ENCODE measurements around the gene PNP. TPM values are rescaled to one million over a fixed set of nuclear protein-coding genes. Genes with fewer than 3 reads are reported as not detected.
"Not testable (repeated sequence)": the region's sequence is repeated elsewhere in the genome, so short reads cannot be mapped to it uniquely, and the experiment has no call there.

The PNP gene
- 100 to 1,000 TPM in 1 of 3 donors, 10 to 100 TPM in 2; 17.0 to 182 (median 41.7) TPM for polyA plus RNA-seq

GRCh38 chr14:20469242-20469889 lies at the start of gene PNP:
TSS of gene PNP (plus strand) at chr14:20469406. CDS start at chr14:20469525, 119 bp downstream.
- WGBS, 3 donors = 0% methylated on average over 40 of the region's 40 CpGs
- H3K27ac ChIP-seq (ENCODE audit: low read depth, low read length) = peak within 1 kb of the TSS; percentile 29

- WGBS, 3 donors = 39 to 89% (median 53%) methylated on average over 1 of the region's 1 CpG
- no peak overlapping the region for H3K27ac ChIP-seq (ENCODE audit: low read depth, low read length)
Measured at GRCh38 chr14:20419419-20419818, 49.8 kb upstream of the PNP start.

GRCh38 chr14:20421267-20421666 lies 47.9 kb upstream of the PNP start:
- H3K27ac ChIP-seq (ENCODE audit: low read depth, low read length) = no peak overlapping the region
- 58 to 63% (median 60%) methylated on average over 2 of the region's 2 CpGs for WGBS, 3 donors

GRCh38 chr14:20422886-20423285 lies 46.3 kb upstream of the PNP start:
- H3K27ac ChIP-seq (ENCODE audit: low read depth, low read length) = no peak overlapping the region
- WGBS, 3 donors = 34 to 67% (median 64%) methylated on average over 2 of the region's 2 CpGs

DNA sequence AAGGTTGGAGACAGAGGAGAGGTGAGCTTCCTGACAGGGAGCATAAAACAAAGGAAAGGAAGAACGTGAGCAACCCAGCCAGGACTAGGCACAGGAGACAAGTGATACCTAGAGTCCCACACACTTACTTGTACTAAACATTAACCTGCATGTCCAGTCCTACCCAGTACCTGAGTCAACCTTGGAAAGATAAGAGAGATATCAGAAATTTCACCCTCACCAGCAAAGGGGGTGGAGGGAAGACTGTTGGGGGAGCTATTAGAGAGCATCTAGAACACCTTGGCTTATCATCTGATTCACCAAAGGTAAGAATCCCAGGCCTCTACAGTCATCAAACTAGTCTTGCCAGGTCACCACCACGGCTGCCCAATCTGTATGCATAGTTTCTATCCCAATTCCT lies 44.4 kb upstream of the PNP start:
- H3K27ac ChIP-seq (ENCODE audit: low read depth, low read length) = no peak overlapping the region
- WGBS, 3 donors = 30 to 41% (median 38%) methylated on average over 2 of the region's 2 CpGs

DNA sequence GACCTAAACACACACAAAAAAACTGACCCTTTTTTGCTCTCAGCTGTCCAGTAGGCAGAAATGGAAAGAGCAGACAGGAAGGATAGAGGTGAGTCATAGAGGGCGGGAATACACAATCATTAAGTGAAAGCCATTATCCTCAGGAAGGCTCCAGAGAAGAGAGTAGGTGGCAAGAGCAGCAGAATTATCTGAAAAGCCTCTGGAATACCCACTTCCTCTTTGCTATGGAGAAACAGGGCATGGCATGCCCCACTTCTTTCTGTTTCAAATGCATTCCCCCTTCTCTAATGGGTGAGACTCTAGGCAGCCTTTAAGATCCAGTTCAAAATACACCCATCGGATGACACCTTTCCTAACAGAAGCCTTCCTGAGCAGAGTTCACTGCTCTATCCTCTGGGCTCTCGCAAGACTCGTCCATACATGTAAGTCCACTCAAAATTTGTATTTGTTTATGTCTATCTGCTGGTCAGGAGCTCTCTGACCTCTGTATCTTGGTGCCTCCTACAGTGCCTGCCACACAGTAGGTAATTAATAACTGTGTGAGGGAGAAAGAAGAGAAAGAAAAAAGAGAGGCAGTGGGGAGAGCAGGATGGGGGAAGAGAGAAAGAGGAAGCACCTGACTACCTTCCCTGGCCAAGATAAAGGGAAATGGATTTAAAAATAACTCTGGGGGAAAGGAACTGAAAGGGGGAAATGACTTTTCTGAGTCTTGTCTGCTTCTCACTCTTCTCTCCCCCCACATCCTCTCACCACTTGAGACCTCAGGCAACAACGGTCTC lies 41.8 kb upstream of the PNP start:
- WGBS, 3 donors = 35 to 73% (median 56%) methylated on average over 5 of the region's 5 CpGs
- H3K27ac ChIP-seq (ENCODE audit: low read depth, low read length) = peak overlapping the region; percentile 49

GRCh38 chr14:20428010-20428365 lies 41.2 kb upstream of the PNP start:
- H3K27ac ChIP-seq (ENCODE audit: low read depth, low read length) = peak overlapping the region; percentile 49
- 55 to 68% (median 58%) methylated on average over 5 of the region's 5 CpGs for WGBS, 3 donors

DNA sequence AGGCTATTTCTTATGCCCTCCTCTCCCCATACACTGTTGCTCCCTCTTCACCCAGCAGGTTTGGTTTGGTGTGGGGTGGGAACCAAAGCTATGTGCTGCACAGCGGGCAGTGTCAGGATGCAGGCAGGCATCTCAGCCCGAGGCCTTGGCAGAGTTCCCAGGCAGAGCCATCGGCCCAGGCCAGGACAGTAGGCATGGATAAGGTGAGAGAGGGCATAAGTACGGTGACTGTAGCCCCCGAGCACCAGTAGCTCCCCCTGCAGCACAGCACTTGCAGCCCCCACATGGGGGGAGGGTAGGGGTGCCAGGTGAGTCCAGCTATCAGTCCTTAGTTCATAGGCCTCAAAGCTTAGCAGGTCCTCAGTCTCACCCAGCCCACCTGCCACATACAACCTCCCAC lies 40.4 kb upstream of the PNP start:
- 43 to 58% (median 54%) methylated on average over 5 of the region's 5 CpGs for WGBS, 3 donors
- no peak overlapping the region for H3K27ac ChIP-seq (ENCODE audit: low read depth, low read length)

- WGBS, 3 donors = 61 to 75% (median 66%) methylated on average over 30 of the region's 30 CpGs
- no peak overlapping the region for H3K27ac ChIP-seq (ENCODE audit: low read depth, low read length)
Measured at GRCh38 chr14:20429801-20430669, 39.2 kb upstream of the PNP start.

DNA sequence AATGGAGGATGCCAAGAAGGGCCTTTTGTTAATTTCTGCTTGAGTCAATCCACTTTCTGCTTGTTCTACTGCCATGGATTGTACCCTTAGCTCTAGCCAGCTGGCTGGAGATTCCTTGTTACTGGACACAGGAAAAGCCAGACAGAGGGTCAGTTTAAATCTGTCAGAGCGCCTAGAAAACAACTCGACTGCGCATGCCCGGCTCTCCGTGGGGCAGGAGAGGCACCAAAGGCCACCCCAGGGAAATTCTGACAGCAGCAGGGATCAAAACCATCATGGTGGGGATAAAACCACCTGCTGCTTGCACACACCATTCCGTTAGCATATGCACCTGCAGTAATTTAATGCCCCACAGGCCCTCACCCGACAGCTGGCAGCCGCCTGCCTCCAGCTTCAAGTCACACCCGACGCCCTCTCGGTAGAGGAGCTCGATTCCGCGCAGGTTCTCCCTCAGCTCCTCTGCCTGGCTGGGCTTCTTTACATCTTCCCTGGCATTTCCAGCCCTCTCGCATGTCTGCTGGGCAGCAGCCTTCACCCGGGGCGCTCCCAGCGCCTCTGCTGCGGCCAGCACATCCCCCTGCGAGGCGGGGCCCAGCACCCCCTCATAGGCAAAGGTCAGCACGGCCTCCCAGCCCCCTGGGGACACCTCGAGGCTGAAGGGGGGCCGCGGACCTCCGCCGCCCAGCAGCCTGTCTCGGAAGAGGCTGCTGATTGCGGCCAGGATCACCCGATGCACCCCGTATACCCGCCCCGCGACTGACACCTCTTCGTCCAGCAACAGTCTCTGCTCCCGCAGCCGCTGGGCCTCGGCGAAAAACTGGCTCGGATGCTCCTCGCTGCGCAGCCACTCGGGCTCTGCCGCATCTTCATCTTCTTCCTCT lies 34.3 kb upstream of the PNP start:
- no peak overlapping the region for H3K27ac ChIP-seq (ENCODE audit: low read depth, low read length)
- 23 to 46% (median 36%) methylated on average over 44 of the region's 44 CpGs for WGBS, 3 donors

DNA sequence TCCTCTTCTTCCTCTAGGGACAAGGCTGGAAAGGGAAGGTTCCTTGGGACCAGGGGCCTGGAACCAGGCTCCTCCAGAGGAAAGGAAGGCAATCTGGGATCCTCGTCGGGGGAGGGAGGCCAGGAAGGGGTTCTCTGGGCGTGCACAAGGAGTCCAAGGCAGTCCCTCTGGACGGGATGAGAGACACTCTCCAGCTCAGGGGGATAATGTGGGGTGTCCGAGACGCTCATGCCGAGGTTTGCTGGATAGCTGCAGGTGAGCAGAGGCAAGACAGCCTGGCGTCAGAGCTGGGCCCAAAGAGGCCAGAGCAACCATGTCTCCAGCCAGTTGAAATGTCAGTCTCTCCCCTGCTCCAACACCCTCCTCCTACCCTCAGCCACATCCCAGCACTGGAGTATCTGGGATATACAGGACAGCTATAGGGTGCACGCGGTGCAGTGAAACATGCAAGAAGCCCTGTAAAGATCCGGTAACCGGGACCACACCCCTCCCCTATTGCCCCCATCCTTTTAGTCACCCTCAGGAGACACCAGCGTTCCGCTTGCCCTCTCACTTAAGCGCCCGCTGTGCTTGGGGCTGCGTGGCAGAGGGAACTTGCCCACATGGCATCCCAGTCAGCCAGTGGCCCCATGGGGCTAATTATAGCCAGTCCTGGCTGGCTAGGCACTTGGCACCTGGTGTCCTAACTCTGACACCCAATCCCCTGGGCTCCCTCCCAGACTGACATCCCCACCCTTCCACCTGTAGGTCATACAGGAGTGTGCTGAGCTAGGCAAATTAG lies 33.4 kb upstream of the PNP start, which contains the start of gene KLHL33:
Gene KLHL33, minus strand, starts transcription at position 585 of the 781 bp plus-strand sequence. Its CDS starts 355 bp downstream, at position 230.
- H3K27ac ChIP-seq (ENCODE audit: low read depth, low read length) = no peak within 1 kb of the TSS
- WGBS, 3 donors = 73 to 79% (median 74%) methylated on average over 17 of the region's 17 CpGs

GRCh38 chr14:20436363-20436755 lies 32.8 kb upstream of the PNP start:
- 87 to 90% (median 90%) methylated on average over 4 of the region's 4 CpGs for whole genome bisulfite sequencing, 3 donors
- H3K27ac ChIP-seq (ENCODE audit: low read depth, low read length) = no peak overlapping the region

GRCh38 chr14:20438664-20439063 lies 30.5 kb upstream of the PNP start:
- WGBS, 3 donors = 84 to 89% (median 85%) methylated on average over 7 of the region's 7 CpGs
- no peak overlapping the region for H3K27ac ChIP-seq (ENCODE audit: low read depth, low read length)

DNA sequence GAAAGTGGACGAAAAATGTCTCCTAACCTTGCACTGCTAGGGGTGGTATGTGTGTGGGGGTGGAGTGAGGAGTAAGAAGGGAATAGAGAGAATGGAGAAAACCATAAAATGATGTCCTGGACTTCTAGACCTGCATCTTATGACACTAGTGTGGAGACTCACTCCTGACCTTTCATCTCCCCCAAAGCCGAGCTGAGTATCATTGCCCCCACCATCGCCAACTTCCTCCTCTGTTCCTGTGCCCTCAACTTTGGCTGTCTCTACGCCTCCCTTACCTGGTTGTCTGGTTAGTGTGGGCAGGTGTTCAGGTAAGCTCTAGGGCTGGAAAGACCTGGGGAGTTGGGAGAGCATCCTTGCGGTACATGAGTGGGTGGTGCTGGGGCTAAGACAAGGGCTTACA lies 28.7 kb upstream of the PNP start:
- no peak overlapping the region for H3K27ac ChIP-seq (ENCODE audit: low read depth, low read length)
- WGBS, 3 donors = 75 to 85% (median 78%) methylated on average over 5 of the region's 5 CpGs

- WGBS, 3 donors = 53 to 75% (median 69%) methylated on average over 5 of the region's 5 CpGs
- H3K27ac ChIP-seq (ENCODE audit: low read depth, low read length) = no peak overlapping the region
Measured at GRCh38 chr14:20440882-20441281, 28.3 kb upstream of the PNP start.

DNA sequence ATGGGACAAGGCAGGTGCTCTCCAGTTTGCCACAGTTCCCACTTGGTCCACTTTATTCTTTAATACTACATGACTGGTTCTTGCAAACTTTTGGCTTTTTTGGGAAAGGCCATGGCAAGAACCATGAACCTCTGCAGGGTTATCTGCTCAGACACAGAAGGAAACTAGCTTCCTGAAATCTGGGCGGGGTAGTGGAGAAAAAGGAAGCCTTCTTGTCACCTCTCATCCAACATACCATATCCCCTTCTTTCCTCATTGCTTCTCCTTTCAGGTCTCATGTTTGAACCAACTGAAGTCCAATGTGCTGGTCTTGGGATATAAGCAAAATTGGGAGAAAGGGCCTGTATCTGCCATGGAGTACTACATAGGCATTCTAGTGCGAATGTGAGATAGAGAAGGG lies 27.7 kb upstream of the PNP start:
- H3K27ac ChIP-seq (ENCODE audit: low read depth, low read length) = no peak overlapping the region
- 73 to 91% (median 74%) methylated on average over 2 of the region's 2 CpGs for WGBS, 3 donors

- 83 to 99% (median 97%) methylated on average over 2 of the region's 4 CpGs for WGBS, 3 donors
- not testable (repeated sequence) for H3K27ac ChIP-seq (ENCODE audit: low read depth, low read length)
Measured at GRCh38 chr14:20443650-20444049, 25.6 kb upstream of the PNP start.

Data from adipose tissue (tissue), 3 donors.